Germinal center (tissue), 1 donor: Measurements from ENCODE around the gene PCDHB5.
"Not testable (repeated sequence)": the region's sequence is repeated elsewhere in the genome, so short reads cannot be mapped to it uniquely, and the experiment has no call there.

Source experiments
- DNase-seq: peaks from one replicate; pipeline ENCODE4 v3.0.0; 2012; ENCODE audit warnings: mixed read lengths, low spot score

The PCDHB5 gene

GRCh38 chr5:141152096-141152495 is 17.1 kb downstream of the PCDHB5 start:
- DNase-seq, result not testable (repeated sequence)

GRCh38 chr5:141155540-141156374 is 20.8 kb downstream of the PCDHB5 start:
- no peak for DNase-seq

GRCh38 chr5:141157356-141157755 is 22.4 kb downstream of the PCDHB5 start:
- DNase-seq, result not testable (repeated sequence)

- not testable (repeated sequence) for DNase-seq
These were observed 22.9 kb downstream of the PCDHB5 start for GRCh38 chr5:141157901-141158300.

- DNase-seq, result peak; percentile 10
These were observed 37.6 kb downstream of the PCDHB5 start, which contains the start of gene PCDHB7 for GRCh38 chr5:141172381-141173204. Gene PCDHB7 (plus strand): TSS chr5:141172644. CDS start chr5:141172836, 192 bp downstream.

GRCh38 chr5:141174291-141175104 is 39.5 kb downstream of the PCDHB5 start:
- not testable (repeated sequence) for DNase-seq

GRCh38 chr5:141175933-141176332 is 40.9 kb downstream of the PCDHB5 start:
- DNase-seq, result no peak

- not testable (repeated sequence) for DNase-seq
These were observed 42.7 kb downstream of the PCDHB5 start, which contains the start of gene PCDHB8 for GRCh38 chr5:141177577-141178191. Gene PCDHB8 (plus strand): TSS chr5:141177790. CDS start chr5:141178035, 245 bp downstream.

GRCh38 chr5:141179371-141179770 is 44.4 kb downstream of the PCDHB5 start:
- DNase-seq, result not testable (repeated sequence)

- not testable (repeated sequence) for DNase-seq
These were observed 44.9 kb downstream of the PCDHB5 start for GRCh38 chr5:141179876-141180275.

- DNase-seq, result no peak
These were observed 45.3 kb downstream of the PCDHB5 start for GRCh38 chr5:141180313-141180712.

GRCh38 chr5:141182248-141182647 is 47.2 kb downstream of the PCDHB5 start, which contains the start of gene PCDHB16:
Gene PCDHB16 (plus strand): TSS chr5:141182387. CDS start chr5:141182560, 173 bp downstream.
- DNase-seq, result no peak

- not testable (repeated sequence) for DNase-seq
These were observed 49.3 kb downstream of the PCDHB5 start for GRCh38 chr5:141184117-141184855.

GRCh38 chr5:141186897-141187512 is 52.0 kb downstream of the PCDHB5 start, which contains the start of gene PCDHB9:
Gene PCDHB9 (plus strand): TSS chr5:141187161. CDS start chr5:141187319, 158 bp downstream.
- peak; percentile 34 for DNase-seq
